ENCODE measurements around the gene KRTAP5-9.

The KRTAP5-9 gene

GRCh38 chr11:71543866-71544265 is 4.4 kb upstream of the KRTAP5-9 start:
- DNase-seq (ENCODE audit: extremely low read depth, low read depth): no peak
- no peak for TF ChIP-seq CTCF (IDR thresholded peaks at IDR 0.05; ENCODE audit: low read depth, low read length)

- no peak for DNase-seq (ENCODE audit: extremely low read depth, low read depth)
These were observed 3.5 kb upstream of the KRTAP5-9 start for GRCh38 chr11:71544525-71545214.

GRCh38 chr11:71545405-71545966 is 2.7 kb upstream of the KRTAP5-9 start:
- DNase-seq (ENCODE audit: extremely low read depth, low read depth): no peak
- TF ChIP-seq CTCF (IDR thresholded peaks at IDR 0.05; ENCODE audit: low read depth, low read length): no peak

More at GRCh38 chr11:71544525-71545214, 3.5 kb upstream of the KRTAP5-9 start:
- no peak for TF ChIP-seq CTCF (IDR thresholded peaks at IDR 0.05; ENCODE audit: low read depth, low read length)

- TF ChIP-seq CTCF (IDR thresholded peaks at IDR 0.05; ENCODE audit: low read depth, low read length): no peak
- no peak for DNase-seq (ENCODE audit: extremely low read depth, low read depth)
These were observed 514 bp downstream of the KRTAP5-9 start for GRCh38 chr11:71548716-71549151.

- DNase-seq (ENCODE audit: extremely low read depth, low read depth): no peak
These were observed 3.5 kb downstream of the KRTAP5-9 start for GRCh38 chr11:71551711-71552110.

GRCh38 chr11:71554996-71555395 is 6.8 kb downstream of the KRTAP5-9 start:
- no peak for TF ChIP-seq CTCF (IDR thresholded peaks at IDR 0.05; ENCODE audit: low read depth, low read length)
- DNase-seq (ENCODE audit: extremely low read depth, low read depth): no peak

More at GRCh38 chr11:71551711-71552110, 3.5 kb downstream of the KRTAP5-9 start:
- TF ChIP-seq CTCF (IDR thresholded peaks at IDR 0.05; ENCODE audit: low read depth, low read length): no peak

- TF ChIP-seq CTCF (IDR thresholded peaks at IDR 0.05; ENCODE audit: low read depth, low read length): no peak
- no peak for DNase-seq (ENCODE audit: extremely low read depth, low read depth)
These were observed 7.3 kb downstream of the KRTAP5-9 start for GRCh38 chr11:71555508-71555907.

Data from AG09319 (cell line).